ENCODE measurements around the gene HAND2.
A peak's percentile ranks its signal among the peaks of the same experiment; 100 is the strongest.

The HAND2 gene

GRCh38 chr4:173500841-173501591 lies 29.0 kb downstream of the HAND2 start:
- no peak for DNase-seq

DNA sequence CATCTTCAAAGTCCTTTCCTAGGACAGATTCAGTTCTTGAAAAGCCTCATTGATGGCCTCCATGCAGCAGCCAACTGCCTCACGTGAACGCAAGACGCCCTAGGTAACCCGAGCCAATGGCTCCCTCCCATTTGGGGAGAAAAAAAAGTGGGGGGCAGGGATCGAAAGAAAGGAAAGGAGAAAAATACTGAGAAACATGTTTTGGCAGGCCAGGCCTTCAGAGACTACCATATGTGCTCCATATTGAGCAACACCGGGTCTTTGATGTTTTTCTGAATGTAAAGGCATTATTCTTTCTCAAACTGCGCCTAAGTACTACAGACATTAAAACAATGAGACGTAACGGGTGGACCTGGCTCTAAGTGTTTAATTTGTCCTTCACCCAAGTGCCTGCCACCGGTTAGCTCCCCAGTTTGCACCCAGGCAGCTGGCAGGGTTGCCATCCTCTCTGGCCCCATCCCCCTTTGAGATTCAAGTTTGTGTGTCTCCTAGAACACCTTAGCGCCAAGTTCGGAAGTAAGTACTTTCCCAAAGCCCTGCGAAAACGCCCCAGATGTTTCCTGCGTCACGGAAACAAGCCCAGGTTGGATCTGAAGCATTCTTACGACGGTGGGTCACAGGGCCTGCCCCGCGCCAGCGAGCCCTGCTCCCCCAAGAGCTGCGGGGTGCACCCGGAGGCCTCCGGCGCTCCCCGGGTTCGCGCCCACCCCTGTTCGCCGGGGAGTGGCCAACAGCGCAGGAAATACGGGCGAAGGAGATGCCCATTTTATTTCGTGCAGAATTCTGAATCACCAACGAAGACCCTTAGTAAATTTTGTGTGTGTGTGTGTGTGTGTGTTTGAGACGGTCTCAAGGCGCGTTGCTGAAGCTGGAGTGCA lies 30.1 kb downstream of the HAND2 start:
- DNase-seq = no peak

DNA sequence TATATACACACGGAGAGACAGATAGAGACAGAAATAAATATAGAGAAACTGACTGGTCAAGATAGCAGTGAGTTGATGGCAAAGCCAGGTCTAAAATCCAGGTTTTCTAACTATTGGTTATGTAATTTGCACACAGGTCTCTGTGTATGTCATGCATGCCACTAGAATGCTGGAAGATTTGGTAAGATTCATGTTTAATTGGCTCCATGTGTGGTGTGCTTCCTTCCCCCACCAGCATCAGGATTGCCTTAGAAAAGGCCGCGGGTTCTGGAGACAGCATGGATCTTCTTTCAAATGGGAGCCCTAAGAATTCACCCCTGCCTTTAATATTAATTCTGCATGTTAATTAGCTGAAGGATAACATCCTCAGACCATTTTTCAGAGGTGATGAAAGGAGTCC lies 31.3 kb downstream of the HAND2 start:
- DNase-seq = no peak

- no peak for DNase-seq
These were observed 32.0 kb downstream of the HAND2 start for GRCh38 chr4:173498023-173498422.

DNA sequence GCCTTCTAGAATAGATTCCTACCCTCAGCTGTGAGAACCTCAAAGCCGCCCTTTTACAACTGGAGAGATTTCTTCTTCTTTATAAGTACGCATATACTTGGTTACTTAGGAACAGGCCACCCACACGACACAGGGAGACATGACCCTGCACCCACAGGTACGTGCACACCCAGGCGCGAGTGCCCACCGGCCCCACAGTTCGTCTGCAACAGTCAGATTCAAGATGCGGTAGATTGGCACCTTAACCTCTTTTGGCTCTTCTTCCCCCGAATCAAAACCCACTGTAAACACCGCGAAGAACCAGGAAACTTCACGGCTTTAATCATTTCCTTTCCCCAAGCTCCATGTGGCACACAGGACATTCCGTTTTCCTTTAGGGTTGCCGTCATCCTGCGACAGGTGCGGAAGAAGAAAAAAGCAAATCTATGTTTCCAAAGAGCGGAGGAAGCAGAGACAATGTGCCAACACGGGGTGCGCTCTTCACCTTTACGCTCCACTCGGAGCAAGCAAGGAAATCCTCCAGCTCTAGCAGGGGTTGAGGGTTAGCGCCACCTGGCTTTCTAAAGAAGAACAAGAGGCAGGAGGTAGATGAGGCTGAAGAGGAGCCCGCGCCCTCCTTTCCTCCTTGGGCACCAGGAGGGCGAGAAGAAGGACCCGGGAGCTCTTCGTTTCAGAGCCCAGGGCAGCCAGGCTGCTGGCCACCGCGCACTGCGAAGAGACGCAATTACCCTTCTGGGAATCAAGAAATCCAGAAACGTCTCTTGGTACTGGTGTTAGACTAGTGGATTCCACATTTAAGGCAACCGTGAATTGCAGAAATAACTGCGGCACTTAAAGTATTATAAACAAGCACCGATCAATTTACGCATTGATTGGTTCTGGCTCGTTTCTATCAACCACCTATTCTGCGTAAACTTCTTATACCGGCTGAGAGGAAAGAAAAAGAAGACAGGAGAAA lies 35.7 kb downstream of the HAND2 start:
- DNase-seq = peak; percentile 43

- no peak for DNase-seq
These were observed 37.0 kb downstream of the HAND2 start for GRCh38 chr4:173493041-173493440.

GRCh38 chr4:173492315-173492714 lies 37.7 kb downstream of the HAND2 start:
- DNase-seq = no peak

- DNase-seq = no peak
These were observed 39.1 kb downstream of the HAND2 start for GRCh38 chr4:173490817-173491528.

DNA sequence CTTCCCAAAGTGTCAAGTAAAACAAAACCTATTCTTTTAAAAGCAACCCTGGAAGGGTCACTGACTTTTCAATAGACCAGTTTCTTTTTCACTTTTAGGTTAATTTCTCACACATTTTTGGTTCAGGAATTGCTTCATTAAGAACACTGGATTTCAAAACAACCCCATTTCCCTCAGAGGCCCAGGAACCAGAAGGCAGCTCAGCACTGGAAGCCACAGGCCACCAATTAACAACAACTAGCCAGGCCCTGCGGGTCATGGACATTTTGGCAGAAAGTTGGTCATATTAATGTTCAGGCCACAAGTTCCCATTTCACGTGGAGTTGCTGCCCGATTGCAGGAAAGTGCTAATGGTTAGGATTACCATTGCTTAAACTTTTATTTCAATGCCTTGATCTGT lies 39.8 kb downstream of the HAND2 start:
- DNase-seq = no peak

GRCh38 chr4:173489514-173489913 lies 40.5 kb downstream of the HAND2 start:
- DNase-seq = no peak

DNA sequence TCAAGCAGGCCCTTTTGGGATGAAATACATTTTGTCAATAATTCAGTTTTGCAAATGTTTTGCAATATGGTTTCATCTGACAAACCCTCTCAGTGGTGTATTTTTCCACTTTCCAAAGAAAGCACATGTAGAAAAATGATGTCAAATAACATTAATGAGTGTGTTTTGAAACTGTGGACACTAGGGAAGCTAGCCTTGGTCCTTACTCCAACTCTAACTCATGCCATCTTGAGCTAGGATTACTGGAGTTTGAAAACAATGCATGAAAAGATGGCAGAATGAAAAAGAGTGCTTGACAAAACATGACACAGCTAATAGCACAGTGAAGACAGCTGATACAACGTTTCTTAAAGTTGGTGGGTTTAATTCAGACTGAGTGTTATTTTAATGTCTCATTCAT lies 41.4 kb downstream of the HAND2 start:
- no peak for DNase-seq

DNA sequence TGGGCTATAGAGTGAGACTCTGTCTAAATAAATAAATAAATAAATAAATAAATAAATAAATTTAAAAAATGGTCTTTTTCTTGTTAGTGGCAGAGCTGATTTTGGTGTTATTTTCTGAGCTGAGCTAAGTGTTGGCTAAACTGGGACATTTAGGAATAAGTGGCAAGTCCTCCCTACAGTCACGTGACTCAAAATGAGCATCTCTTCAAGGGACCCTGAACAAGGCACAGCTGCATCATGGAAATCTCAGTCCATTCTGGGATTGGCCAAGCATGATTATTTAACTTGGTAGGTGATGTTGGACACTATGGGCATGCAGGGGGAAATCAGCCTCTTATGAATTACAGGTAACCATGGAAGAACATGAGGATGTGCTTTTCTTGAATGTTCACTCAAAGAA lies 42.0 kb downstream of the HAND2 start:
- no peak for DNase-seq

DNA sequence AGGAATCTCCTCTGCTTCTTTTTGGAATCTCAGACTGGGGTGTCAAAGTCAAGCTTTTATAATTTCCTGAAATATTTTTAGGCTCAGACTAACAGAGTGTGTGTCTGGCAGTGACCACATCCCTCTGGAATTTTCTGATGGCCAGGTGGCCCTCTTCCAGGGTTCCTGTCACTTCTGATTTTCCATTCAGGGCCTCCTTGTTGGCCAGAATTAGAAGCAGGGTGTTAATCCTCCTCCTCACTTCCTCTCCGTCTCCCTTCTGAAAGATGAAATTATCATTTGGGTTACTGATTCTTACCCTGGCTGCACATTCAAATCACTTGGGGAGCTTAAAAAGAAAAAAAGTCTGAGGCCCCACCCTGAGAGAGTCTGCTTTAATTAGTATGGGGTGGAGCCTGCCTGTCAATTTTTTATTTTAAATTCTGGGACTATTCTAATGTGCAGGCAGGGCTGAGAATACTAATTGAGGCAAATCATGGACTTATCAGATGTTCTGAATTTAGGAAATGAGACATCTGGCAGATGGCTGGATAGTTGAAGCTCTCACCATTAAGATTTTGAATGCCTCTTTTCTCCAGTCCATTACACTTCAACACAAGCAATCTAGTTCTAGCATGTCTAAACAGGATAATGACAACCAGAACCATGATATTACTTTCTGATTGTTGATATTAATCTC lies 43.2 kb downstream of the HAND2 start:
- DNase-seq = no peak

DNA sequence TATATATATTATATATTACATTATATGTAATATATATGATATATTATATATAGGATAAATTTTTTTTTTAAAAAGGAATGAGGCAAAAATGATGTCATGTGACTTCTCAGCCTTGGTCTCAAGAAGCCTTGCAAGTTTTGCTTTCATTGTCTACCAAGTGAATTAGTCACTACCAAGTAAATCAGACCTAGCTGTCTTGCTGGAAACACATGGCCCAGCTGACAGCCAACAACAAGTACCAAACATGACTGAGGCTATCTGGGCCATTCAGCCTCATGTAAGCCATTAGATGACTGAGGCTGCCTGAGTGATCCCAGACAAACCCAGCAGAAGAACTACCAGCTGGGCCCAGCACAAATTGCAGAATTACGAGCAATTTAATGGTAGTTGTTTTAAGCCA lies 44.9 kb downstream of the HAND2 start:
- no peak for DNase-seq

DNA sequence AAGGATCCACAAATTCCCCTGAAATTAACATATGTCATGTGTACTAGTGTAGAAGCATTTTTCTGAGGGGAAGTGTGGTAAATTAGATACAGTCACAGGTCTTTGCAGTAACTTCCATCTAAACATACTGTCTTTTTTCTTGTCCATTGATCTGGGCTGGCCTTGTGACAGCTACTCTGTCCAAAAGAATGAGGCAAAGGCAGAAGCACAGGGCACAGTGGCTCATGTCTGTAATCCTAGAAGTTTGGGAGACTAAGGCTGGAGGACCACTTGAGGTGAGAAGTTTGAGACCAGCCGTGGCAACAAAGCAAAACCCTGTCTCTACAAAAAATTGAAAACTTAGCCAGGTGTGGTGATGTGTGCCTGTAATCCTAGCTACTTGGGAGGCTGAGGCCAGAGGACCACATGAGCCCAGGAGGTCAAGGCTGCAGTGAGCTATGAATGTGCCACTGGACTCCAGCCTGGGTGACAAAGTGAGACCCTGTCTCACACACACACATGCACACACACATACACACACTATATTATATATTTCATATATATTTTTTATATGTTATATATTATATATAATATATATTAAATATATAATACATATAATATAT lies 47.6 kb downstream of the HAND2 start:
- no peak for DNase-seq

DNA sequence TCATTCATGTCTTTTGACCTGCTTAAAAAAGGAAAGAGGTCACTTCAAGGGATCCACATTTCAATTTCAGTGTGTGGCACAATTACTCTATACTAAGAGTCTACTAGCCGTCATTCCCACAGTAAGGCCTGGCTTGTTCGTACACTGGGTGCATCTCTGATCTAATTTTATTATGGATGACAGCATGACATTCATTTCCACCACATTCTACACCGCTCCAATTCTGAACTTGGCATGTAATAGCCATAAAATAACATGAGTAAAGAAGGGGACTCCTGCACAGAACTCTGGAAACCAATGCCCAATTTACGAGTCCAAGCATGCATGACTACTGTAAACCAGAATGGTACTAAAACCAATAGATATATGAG lies 51.1 kb downstream of the HAND2 start:
- DNase-seq = no peak

DNA sequence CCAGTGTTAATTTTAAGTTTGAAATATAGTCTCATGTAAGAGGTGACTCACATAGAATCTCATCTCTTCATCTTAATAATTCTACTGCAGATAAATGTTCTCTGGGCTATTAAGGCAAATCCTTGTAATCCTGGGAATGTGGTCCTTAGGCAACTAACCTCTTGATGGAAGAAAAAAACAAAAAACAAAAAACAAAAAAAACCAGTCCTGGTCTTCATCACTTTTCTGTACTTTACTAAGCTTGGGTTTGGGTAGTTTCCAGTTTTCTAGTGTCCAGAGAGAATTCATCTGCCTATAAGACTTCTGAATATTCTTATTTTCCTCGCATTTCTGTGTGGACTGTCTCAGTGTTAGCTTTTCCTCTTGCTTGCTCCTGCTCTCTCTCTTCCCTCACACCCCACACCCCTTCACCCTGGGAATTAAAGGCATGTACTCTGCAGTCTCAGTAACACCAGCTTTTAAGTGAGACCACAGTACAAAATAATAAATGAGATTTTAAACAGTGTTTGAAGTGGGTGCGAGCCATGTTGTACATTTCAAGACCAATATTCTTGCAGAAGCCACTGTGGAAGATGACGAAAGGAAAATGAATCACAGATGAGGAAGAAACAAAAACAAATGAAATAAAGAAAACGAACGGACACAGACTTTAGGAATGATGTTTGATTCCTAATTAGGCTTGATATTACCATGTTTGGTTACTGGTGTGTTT lies 51.7 kb downstream of the HAND2 start:
- DNase-seq = no peak

DNA sequence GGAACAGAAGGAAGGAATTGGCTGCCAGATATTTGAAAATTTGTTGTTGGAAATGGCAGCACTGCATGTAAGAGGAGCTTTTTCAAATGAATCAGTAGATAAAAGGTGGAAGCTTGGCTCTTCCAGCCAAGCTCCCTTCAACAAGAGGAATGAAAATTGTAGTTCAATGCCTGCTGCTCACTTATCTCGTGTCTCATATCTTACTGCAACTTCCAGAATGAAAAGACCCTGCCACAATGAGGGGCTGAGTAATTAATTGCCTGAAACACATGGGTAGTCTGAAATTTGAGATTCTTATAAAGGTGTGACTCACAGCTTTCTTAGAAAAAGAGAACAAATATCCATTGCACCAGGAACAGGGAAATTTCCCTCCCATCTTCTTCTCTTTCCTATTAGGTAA lies 53.0 kb downstream of the HAND2 start:
- no peak for DNase-seq

Measured in activated CD8-positive, alpha-beta memory T cell treated with anti-CD3 and anti-CD28 coated beads, Interleukin-2, amount 50 U/mL, for 4 hours (primary cell).